Mesodermal cell (in vitro differentiated cells): ENCODE data around the gene MLLT10.
"Not testable (repeated sequence)": the region's sequence is repeated elsewhere in the genome, so short reads cannot be mapped to it uniquely, and the experiment has no call there.

Experiments
- H3K27ac ChIP-seq: 2 replicates; pipeline ENCODE4 v1.7.0; 2013; ENCODE audit warnings: mild to moderate bottlenecking, low read depth, low read length, moderate library complexity; ENCODE audit not compliant: severe bottlenecking
- H3K36me3 ChIP-seq: 2 replicates; pipeline ENCODE4 v1.7.1; 2013; ENCODE audit warnings: mild to moderate bottlenecking, low read length, moderate library complexity; ENCODE audit not compliant: control insufficient read depth, insufficient read depth
- H3K4me1 ChIP-seq: one replicate; pipeline ENCODE4 v1.7.1; 2013; ENCODE audit warnings: mild to moderate bottlenecking, low read length; ENCODE audit not compliant: insufficient read depth, control insufficient read depth, poor library complexity, severe bottlenecking
- H3K4me3 ChIP-seq: 2 replicates; pipeline ENCODE4 v1.7.0; 2013; ENCODE audit warnings: low read length, control low read depth, mild to moderate bottlenecking; ENCODE audit not compliant: insufficient read depth, poor library complexity, severe bottlenecking; ENCODE audit errors: extremely low read depth
- H3K9me3 ChIP-seq: 2 replicates; pipeline ENCODE4 v1.7.1; 2013; ENCODE audit warnings: mild to moderate bottlenecking, low read length, moderate library complexity; ENCODE audit not compliant: control insufficient read depth
- WGBS, 2 experiments: methylation state at CpG; one replicate each; pipeline ENCODE4 v1.1.5; 2013; ENCODE audit warnings: missing lambda C conversion rate in 2 of 2; ENCODE audit not compliant: insufficient coverage in 2 of 2; 5-methylcytosine and 5-hydroxymethylcytosine counted together

MLLT10 gene

DNA sequence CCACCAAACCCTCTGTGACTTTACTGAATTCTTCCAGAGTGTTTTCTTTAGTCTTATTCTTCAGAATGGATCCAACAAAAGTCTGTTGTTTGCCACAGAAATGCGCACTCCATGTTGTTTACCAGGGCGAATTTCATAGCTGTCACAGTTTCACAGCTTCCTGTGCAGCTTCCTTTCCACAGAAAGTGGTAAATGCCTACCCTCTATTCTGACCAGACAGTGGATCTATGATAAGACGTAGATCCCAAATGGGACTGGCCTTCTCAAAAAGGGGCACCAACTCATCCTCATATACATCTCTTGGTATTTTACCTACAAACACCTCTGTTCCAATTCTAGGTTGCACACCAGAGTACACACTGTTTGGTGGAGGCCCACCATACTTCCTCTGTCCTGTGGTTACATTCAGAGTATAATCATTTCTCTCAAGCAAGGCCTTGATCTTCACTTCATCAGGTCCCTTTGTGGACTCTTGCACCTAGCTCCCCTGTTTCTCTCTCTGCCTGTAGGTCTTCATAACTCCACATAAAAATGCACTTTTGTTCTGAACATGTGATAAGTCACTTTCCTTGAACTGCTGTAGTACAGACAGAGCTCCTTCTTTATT is 91.7 kb downstream of the MLLT10 start:
- Histone ChIP-seq H3K4me3 (no peak overlapping the region), H3K36me3 (peaks cover 59% of the 10 kb centered on the region), H3K4me1 (no peaks in the 10 kb centered on the region), H3K27ac (no peak overlapping the region), H3K9me3 (no peaks in the 10 kb centered on the region)
- 98 to 100% methylated on average over 3 of the region's 3 CpGs for WGBS, 2 experiments

DNA sequence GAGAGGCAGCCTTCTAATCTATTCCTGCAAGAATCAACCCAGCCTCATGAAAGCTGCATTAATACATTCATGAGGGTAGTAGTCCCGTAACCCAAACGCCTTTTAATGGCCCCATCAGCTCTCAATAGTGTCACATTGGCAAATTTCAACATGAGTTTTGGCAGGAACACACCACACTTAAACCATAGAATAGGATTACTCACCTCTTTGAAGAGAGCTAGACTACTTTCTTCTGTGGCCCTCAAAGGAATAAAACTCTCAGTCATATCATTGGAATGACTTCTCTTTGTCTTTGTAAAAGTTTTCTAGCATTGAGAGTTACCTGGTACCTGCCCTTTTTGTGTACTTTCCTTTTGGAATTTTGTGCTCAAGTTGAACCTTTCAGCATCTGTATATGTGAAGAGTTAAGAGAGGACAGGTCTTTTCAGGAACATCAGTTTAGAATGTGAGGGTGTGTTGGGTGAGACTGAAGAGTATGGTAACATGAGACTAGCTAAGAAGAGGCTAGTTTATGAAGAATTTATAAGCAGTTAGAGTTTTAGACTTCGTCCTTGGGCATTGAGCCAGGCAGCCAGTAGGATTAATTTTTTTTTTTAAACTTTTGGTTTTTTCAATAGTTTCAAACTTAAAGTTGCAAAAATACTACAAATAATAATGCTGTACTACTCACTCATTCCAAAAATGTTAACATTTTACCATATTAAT is 92.6 kb downstream of the MLLT10 start:
- H3K27ac ChIP-seq: no peak overlapping the region
- H3K4me3 ChIP-seq: no peak overlapping the region
- 94 to 100% methylated on average over 2 of the region's 3 CpGs for WGBS, 2 experiments
- no peaks in the 10 kb centered on the region for H3K9me3 ChIP-seq
- H3K36me3 ChIP-seq: peaks cover 65% of the 10 kb centered on the region
- no peaks in the 10 kb centered on the region for H3K4me1 ChIP-seq

DNA sequence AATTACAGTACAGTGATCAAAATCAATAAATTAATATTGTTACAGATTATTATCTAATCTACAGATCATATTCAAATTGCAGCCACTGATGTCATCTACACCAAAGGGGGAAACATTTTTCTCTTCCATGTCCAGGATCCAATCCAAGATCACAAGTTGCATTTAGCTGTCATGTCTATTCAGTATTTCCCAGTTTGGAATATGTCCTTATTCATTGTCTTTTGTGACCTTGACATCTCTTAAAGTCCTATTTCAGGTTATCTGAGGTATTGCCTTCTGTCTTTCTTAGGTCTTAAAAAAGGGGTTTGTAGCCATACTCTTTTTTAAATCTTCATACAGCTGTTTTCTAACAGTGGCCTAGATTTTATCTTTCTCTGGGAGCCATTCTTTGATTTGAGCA is 93.3 kb downstream of the MLLT10 start:
- H3K4me1 ChIP-seq: no peaks in the 10 kb centered on the region
- H3K4me3 ChIP-seq: no peak overlapping the region
- peaks cover 67% of the 10 kb centered on the region for H3K36me3 ChIP-seq
- no peak overlapping the region for H3K27ac ChIP-seq
- H3K9me3 ChIP-seq: no peaks in the 10 kb centered on the region

DNA sequence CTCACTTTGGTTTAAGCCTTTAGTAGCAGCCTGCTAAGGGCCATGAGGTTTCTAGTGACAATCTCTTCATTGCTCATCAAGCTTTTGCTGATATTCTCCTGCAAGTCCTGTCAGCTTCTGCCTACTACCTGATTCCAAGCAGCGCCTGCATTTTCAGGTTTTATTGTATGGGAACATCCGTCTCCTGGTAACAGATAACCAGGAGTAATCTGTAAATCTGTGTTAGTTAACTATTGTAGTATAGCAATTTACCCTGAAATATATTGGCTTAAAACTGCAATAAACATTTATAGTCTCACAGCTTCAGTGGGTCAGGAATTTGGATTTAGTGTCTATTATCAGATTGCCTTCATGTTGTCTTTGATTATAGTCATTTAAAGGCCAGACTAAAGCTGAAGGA is 94.0 kb downstream of the MLLT10 start:
- 100% methylated on average over 1 of the region's 2 CpGs; no CpG with 5 or more reads in 1 of the 2 experiments for WGBS, 2 experiments
- no peak overlapping the region for H3K27ac ChIP-seq
- H3K4me3 ChIP-seq: no peak overlapping the region
- H3K36me3 ChIP-seq: peaks cover 62% of the 10 kb centered on the region
- H3K4me1 ChIP-seq: no peaks in the 10 kb centered on the region
- no peaks in the 10 kb centered on the region for H3K9me3 ChIP-seq

DNA sequence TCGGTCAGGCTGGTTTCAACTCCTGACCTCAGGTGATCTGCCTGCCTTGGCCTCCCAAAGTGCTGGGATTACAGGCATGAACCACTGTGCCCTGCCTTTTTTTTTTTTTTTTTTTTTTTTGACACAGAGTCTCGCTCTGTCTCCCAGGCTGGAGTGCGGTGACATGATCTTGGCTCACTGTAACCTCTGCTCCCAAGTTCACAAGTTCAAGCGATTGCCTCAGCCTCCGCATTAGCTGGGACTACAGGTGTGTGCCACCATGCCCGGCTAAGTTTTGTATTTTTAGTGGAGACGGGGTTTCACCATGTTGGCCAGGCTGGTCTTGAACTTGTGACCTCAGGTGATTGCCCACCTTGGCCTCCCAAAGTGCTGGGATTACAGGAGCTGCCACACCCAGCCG is 94.6 kb downstream of the MLLT10 start:
- H3K36me3 ChIP-seq: peaks cover 61% of the 10 kb centered on the region
- 96 to 98% methylated on average over 6 to 8 of the region's 8 CpGs for WGBS, 2 experiments
- not testable (repeated sequence) for H3K4me3 ChIP-seq

DNA sequence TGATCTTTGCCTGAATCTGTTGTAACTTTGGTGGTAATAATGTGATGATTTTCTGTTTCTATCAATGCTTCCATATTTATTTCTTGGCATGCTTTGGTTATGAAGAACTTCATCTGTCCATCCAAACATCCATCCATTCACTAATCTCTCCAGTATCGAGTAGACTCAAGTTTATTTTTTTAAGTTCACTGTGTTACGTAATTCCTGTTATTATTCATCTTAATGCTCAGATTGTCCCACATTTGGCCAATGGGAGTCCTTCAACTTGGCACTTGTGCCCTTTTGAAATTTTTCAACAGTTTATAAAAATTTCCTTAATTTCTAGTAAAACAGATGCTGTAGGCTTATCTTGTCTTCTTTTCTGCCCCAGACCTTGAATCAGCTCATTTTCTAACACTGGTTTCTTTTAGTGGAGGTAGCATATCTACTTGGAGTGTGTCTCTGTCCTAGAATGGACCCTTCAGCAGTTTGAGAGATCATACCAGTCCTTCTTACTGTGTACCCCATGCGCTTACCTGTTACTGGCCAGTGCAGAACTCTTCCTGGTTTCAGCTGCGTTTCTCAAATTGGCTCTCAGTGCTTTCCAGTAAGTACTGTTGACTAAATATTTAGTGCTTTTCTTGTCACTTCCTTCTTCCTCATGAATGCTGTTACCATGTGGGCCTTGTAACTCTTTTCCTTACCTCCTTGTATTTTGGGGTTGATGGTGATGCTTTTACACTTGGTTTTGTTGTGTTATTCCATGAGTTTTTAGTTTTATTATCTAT is 100.8 kb downstream of the MLLT10 start:
- Histone ChIP-seq H3K4me3 (no peak overlapping the region), H3K36me3 (peaks cover 48% of the 10 kb centered on the region), H3K9me3 (no peaks in the 10 kb centered on the region), H3K27ac (no peak overlapping the region), H3K4me1 (no peaks in the 10 kb centered on the region)
- 94 to 96% methylated on average over 2 to 4 of the region's 4 CpGs for WGBS, 2 experiments

More for the DNA sequence above, 94.6 kb downstream of the MLLT10 start:
- H3K27ac ChIP-seq, H3K4me1 ChIP-seq, H3K9me3 ChIP-seq: not testable (repeated sequence)

DNA sequence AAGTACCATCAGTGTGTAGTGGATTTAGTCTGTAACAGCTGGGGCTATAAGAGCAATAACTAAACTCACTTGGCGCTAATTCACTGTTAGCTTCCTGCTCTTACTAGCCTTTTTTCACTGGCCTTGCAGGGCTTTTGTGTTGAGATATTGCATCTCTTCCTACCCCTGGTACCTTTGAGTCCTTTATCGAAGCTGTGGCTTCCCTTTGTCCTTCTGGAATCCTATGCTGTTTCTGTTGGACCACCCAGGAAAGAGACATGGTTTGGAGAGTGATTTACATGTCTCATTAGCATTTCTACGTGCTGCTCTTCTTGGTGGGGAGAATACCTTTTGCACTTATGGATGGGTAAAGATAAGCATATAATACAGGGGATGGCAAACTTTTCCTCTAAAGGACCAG is 103.8 kb downstream of the MLLT10 start:
- H3K27ac ChIP-seq: no peak overlapping the region
- H3K36me3 ChIP-seq: peaks cover 44% of the 10 kb centered on the region
- H3K4me3 ChIP-seq: no peak overlapping the region
- no peaks in the 10 kb centered on the region for H3K4me1 ChIP-seq
- no peaks in the 10 kb centered on the region for H3K9me3 ChIP-seq
- 78 to 80% methylated on average over 1 to 2 of the region's 3 CpGs for WGBS, 2 experiments

DNA sequence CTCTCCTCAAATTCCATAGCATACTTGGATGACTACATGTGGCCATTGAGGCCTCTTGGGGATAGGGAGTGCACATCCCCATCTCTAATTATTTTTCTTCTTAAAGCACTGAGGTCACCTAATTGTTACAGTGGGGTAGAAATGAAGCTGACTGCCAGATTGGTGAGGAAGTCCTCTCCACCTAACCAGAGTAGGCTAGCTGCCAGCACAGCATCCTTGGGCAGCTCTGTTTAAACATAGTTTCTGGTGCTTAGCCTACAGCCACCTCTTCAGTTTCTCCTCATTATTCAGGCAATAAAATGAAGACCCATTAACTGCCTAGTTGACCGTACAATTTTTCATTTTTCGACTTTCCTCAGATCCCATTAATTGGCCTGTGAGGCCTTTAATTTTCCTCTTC is 104.6 kb downstream of the MLLT10 start:
- Histone ChIP-seq H3K4me3 (no peak overlapping the region), H3K9me3 (no peaks in the 10 kb centered on the region), H3K27ac (no peak overlapping the region), H3K4me1 (no peaks in the 10 kb centered on the region), H3K36me3 (peaks cover 40% of the 10 kb centered on the region)
- 84 to 100% methylated on average over 1 to 2 of the region's 2 CpGs for WGBS, 2 experiments

DNA sequence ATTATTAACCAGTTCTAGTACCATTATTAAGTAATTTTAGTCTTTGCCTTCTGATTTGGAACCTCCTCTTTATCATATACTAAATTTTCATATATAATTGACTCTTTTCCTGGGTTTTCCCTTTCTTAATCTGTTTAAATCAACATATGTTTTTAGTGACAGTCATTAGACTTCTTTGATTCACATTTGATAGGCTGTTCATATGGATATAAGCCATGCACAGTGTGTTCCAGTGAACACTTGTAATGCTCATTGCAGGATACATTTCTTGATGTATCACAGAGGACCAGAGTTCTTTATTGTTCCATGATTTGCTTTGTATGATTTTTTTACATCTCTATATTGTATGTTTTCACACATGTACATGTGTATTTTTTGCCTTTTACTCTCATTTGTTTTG is 114.0 kb downstream of the MLLT10 start:
- peaks cover 37% of the 10 kb centered on the region for H3K36me3 ChIP-seq
- no peaks in the 10 kb centered on the region for H3K4me1 ChIP-seq
- H3K9me3 ChIP-seq: no peaks in the 10 kb centered on the region
- H3K27ac ChIP-seq: no peak overlapping the region
- no peak overlapping the region for H3K4me3 ChIP-seq

DNA sequence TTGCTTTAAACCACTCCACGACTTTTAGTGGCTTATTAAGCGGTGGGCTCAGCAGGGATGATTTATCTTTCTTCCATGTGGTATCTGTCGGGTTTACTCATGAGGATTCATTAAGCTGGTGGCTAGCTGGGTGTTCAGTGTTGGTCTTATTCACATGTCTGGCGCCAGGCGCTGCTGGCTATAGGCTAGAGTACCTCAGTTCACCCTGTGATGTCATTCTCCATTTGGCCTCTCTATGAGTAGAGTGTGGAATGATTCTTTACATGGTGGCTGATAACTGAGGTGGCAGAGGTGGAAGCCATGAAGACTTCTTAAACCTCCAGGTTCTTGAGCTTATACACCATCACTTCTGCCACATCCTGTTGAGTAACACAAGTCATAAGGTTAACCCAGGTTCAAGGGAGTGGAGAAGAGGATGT is 115.4 kb downstream of the MLLT10 start:
- Histone ChIP-seq H3K9me3 (no peaks in the 10 kb centered on the region), H3K27ac (no peak overlapping the region), H3K4me1 (no peaks in the 10 kb centered on the region), H3K4me3 (no peak overlapping the region), H3K36me3 (peaks cover 45% of the 10 kb centered on the region)
- WGBS, 2 experiments: 97 to 100% methylated on average over 3 to 5 of the region's 5 CpGs

DNA sequence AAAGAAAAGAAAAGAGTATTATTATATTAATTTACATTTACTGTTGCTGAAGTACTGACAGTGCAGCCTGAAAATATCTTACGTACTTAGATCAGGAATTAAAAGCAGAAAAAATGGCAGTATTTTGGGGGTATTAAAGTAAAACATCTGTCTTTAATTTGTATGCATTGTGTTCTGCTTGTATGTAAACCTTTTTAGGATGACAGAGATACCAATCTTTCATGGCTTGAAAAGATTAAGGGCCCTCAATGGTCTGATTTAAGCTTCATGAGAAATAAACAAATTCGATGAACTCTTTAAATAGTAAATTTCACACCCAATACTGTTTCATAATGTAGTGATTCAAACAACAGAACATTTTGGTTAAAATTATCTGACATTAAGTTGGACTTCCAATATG is 116.3 kb downstream of the MLLT10 start:
- Histone ChIP-seq H3K27ac (no peak overlapping the region), H3K4me3 (no peak overlapping the region), H3K36me3 (peaks cover 39% of the 10 kb centered on the region), H3K4me1 (no peaks in the 10 kb centered on the region), H3K9me3 (no peaks in the 10 kb centered on the region)
- WGBS, 2 experiments: 100% methylated on average over 1 of the region's 2 CpGs; no CpG with 5 or more reads in 1 of the 2 experiments
